GM19351 (cell line): Measurements from ENCODE around the gene TNNT3.

Experiments used
- ATAC-seq: cut with Tn5 transposase; IDR thresholded peaks from one replicate; pipeline ENCODE4 v1.9.1; 2021; ENCODE audit warnings: mild to moderate bottlenecking, moderate library complexity; ENCODE audit not compliant: unreplicated experiment

The TNNT3 gene

DNA sequence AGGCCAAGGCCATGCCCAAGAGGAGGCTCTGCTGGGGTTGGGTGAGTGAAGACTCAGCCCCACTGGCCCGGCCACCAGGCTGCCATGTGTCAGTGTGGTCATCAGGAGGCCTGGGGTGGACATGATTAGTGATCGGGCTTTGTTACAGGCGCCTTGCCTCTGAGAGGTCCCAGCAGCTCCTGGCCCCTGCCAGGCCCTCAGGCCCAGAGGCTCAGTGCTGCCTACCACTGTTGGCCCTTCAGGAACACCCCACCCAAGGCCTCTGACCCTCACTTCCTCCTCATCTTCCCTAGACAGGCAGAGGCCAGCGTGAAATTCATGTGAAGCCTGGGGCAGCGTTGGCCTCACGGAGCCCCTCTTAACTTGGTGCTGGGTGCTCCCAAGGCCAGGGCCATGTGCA lies 29.8 kb downstream of the TNNT3 start:
- no peak for ATAC-seq

- no peak for ATAC-seq
Measured at GRCh38 chr11:1949922-1950321, 30.4 kb downstream of the TNNT3 start.

GRCh38 chr11:1952806-1953482 lies 33.4 kb downstream of the TNNT3 start:
- ATAC-seq, result no peak

GRCh38 chr11:1953489-1954266 lies 34.2 kb downstream of the TNNT3 start:
- peak; percentile 51 for ATAC-seq

GRCh38 chr11:1958367-1958766 lies 38.9 kb downstream of the TNNT3 start:
- no peak for ATAC-seq

- ATAC-seq, result no peak
Measured at GRCh38 chr11:1959786-1960185, 40.3 kb downstream of the TNNT3 start.

GRCh38 chr11:1963864-1964263 lies 44.4 kb downstream of the TNNT3 start:
- ATAC-seq, result no peak

DNA sequence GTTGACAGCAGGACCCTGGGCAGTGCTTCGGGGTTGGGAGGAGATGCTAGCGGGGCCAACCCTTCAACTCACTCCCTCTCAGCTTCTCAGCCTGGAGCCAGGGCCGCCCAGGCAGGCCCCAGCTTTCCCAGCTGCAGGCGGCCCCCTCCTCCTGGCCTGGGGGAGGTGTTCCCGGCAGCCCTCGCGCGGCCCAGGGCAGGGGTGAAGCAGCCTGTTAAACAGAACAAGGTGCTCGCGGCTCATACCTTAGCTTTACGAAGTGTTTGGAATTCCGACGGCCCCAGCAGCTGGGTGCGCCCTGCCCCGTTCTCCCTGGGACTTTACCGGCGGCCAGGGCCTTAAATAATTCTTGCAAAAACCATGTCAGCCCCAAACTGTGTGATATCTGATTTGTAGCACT lies 44.8 kb downstream of the TNNT3 start:
- no peak for ATAC-seq

- no peak for ATAC-seq
Measured at GRCh38 chr11:1964955-1965354, 45.5 kb downstream of the TNNT3 start.

DNA sequence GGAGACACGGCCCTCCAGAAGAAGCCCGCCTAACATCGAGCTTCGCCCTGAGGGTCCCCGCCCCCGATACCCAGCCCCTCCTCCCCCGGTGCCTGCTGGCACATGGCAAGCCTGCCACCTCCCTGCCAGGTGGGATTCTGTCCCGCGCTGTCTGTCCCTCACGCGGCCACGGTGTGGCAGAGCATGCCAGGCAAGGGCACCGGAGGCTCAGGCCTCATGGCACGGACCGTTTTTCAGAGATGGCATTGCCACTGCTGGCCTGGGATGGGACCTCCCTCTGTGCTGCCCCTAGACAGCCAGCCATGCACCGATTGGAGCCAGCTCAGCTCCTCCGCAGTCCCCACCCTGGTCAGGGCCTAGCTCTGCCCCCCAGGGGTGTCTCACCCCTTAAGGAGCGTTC lies 47.0 kb downstream of the TNNT3 start:
- ATAC-seq, result no peak

GRCh38 chr11:1967641-1968225 lies 48.2 kb downstream of the TNNT3 start:
- ATAC-seq, result no peak

- no peak for ATAC-seq
Measured at GRCh38 chr11:1968454-1969002, 49.0 kb downstream of the TNNT3 start.

GRCh38 chr11:1969035-1969434 lies 49.5 kb downstream of the TNNT3 start:
- no peak for ATAC-seq

- ATAC-seq, result no peak
Measured at GRCh38 chr11:1969776-1970175, 50.3 kb downstream of the TNNT3 start.

DNA sequence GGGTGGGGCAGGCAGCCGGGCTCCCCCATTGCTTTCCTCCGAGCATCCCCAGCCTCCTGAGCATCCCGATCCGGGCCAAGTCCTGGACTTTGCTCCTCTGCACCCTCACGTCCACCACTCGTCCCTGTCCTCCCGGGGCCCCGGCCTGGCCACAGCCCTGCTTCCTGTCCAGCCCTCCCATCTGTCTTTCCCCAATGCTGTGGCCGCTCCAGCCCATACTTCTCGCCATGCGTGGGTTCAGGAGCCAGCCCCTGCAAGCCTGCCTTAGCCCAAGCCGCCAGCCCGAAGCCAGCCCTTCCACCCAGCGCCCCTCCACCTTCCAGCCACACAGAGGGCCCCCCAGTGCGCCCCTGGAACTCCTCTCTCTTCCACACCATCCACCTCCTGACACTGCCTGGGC lies 51.5 kb downstream of the TNNT3 start:
- ATAC-seq, result no peak

- ATAC-seq, result no peak
Measured at GRCh38 chr11:1975185-1975584, 55.7 kb downstream of the TNNT3 start.

- no peak for ATAC-seq
Measured at GRCh38 chr11:1978720-1979473, 59.4 kb downstream of the TNNT3 start.

DNA sequence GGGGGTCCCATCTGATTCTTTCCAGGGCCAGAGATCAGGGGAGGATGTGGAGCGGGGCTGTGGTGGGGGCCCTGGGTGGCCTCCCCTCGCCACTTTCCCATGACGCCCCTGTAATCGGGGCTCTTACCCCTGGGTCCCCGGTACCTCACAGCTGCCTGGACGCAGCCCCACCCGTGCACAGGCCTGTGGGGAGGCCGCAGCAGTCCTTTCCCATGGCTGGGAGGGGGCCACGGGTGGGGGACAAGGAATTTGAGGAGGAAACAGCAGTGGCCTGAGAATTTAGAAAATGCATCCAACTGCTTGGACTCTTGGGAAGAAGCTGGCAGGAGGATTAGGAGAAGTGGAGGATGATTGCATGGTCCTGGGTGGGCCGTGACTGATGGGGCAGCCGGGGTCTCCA lies 60.1 kb downstream of the TNNT3 start:
- ATAC-seq, result no peak

- ATAC-seq, result no peak
Measured at GRCh38 chr11:1982873-1983600, 63.5 kb downstream of the TNNT3 start.

GRCh38 chr11:1983601-1983961 lies 64.1 kb downstream of the TNNT3 start:
- ATAC-seq, result no peak

DNA sequence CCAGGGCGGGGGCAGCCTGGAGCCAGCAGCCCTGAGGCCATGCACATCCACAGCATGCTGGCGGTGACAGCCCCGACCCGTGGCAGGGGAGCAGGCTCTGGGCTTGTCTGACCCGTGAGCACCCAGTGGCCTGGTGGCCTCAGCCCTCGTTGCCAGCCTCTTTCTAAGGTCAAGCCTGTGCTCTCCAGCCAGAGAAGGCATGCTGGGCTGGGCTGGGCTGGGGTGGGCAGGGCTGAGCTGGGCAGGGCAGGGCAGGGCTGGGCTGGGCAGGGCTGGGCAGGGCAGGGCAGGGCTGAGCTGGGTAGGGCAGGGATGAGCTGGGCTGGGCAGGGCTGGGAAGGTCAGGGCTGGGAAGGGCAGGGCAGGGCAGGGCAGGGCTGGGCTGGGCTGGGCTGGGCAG lies 67.5 kb downstream of the TNNT3 start:
- ATAC-seq, result no peak
